Ovary (tissue), 3 donors: Measurements from ENCODE around the gene SLC9A9.
"Not testable (repeated sequence)": the region's sequence is repeated elsewhere in the genome, so short reads cannot be mapped to it uniquely, and the experiment has no call there.

Experiments
- CTCF ChIP-seq, 3 donors: fragments of 450-650 bp in 2 of 3; fragments of 200-600 bp in 1 of 3; IDR thresholded peaks; one replicate each; pipeline versions ENCODE4 v1.5.1 to v1.8.0; 2016 to 2022; ENCODE audit warnings: antibody characterized with exemption in 3 of 3, mild to moderate bottlenecking in 1 of 3
- EP300 ChIP-seq: sonication (generic); formaldehyde crosslinking; IDR thresholded peaks from one replicate; pipeline ENCODE4 v1.6.1; 2017; ENCODE audit warnings: antibody characterized with exemption
- POLR2A ChIP-seq: fragments of 450-650 bp; IDR thresholded peaks from one replicate; pipeline ENCODE4 v1.6.1; 2017; ENCODE audit warnings: antibody characterized with exemption, mild to moderate bottlenecking, moderate library complexity
- donor health status: DM: no; HTN: no; CAD: no.

- not testable (repeated sequence) for TF ChIP-seq EP300; POLR2A; CTCF (IDR thresholded peaks at IDR 0.05)
These were observed 152.9 kb downstream of the SLC9A9 start for GRCh38 chr3:143695333-143695732.
